Measurements from ENCODE around the gene CDCA8.

DNA sequence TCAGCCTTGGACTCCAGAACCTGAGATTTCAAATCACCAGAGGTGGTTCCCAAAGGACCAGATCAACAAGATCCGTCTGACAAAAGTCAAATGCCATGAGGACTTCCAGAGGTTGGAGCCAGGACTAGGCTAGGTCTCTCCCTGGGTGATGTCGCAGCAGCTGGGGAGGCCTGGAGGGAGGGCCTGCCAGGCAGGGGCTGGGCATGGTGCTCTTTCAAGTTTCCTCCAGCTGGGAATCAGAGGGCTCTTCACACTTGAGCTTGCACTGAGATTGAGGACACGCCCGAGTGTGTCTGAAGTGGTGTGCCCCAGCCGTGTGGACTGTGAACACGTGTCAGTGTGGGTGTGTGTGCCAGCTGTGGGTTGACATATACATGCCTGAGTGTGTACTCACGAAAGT, 36.3 kb upstream of the CDCA8 start:
- TF ChIP-seq POLR2A (IDR thresholded peaks at IDR 0.05; ENCODE audit: low read depth, low read length) (no peak), CEBPB (IDR thresholded peaks at IDR 0.05; ENCODE audit: low read depth, low read length) (no peak), RFX5 (IDR thresholded peaks at IDR 0.05; ENCODE audit: low read depth, low read length) (no peak), MAZ (IDR thresholded peaks at IDR 0.05; ENCODE audit: borderline replicate concordance, low read depth, low read length) (no peak)
- TF ChIP-seq, protein P1, sequence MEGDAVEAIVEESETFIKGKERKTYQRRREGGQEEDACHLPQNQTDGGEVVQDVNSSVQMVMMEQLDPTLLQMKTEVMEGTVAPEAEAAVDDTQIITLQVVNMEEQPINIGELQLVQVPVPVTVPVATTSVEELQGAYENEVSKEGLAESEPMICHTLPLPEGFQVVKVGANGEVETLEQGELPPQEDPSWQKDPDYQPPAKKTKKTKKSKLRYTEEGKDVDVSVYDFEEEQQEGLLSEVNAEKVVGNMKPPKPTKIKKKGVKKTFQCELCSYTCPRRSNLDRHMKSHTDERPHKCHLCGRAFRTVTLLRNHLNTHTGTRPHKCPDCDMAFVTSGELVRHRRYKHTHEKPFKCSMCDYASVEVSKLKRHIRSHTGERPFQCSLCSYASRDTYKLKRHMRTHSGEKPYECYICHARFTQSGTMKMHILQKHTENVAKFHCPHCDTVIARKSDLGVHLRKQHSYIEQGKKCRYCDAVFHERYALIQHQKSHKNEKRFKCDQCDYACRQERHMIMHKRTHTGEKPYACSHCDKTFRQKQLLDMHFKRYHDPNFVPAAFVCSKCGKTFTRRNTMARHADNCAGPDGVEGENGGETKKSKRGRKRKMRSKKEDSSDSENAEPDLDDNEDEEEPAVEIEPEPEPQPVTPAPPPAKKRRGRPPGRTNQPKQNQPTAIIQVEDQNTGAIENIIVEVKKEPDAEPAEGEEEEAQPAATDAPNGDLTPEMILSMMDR (conservative IDR thresholded peaks at IDR 0.05; ENCODE audit: low read depth, low read length): no peak

Measured in IMR-90 (cell line).